Hypothalamus (tissue), 51 donors: ENCODE data around the gene VEGFA.

ENCODE experiments used
- DNase-seq, 51 donors: peaks; one replicate each; lab custom pipeline; 2025; lab: John Stamatoyannopoulos, UW

VEGFA gene

DNA sequence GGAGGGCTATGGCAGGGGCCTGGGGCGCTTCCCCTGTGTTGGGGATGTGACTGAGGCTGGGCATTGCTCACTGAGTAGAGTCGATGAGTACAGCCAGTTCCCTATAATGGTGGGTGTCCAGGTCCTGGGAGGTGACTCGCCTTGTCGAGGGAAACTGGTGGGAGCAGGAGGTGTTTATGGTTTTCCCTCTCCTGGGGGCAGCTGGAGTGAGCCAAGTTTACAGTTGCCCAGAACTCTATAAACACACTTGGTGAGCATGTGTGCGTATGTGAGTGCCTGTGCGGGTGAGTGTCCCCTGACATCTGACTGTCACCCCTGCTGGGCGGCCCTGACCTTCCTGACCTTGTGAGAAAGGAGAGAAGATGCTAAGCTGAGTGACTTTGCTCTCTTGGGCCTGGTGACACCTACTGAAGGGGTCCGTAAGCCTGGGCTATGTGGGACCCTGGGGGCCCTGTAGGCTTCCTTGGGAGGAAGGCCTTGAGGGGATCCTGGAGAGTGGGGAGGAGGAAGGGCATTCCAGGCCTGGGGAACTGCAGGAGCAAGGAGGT lies 65.9 kb downstream of the VEGFA start:
- DNase-seq: no peak
